ENCODE measurements around the gene ZNF319. TPM values are rescaled to one million over a fixed set of nuclear protein-coding genes. Genes with fewer than 3 reads are reported as not detected.
A peak's percentile ranks its signal among the peaks of the same experiment; 100 is the strongest.

The ZNF319 gene
- polyA plus RNA-seq, 3 donors: 1.9 to 11.5 (median 4.7) TPM

GRCh38 chr16:58018803-58019202 is 18.3 kb upstream of the ZNF319 start:
- H3K9ac ChIP-seq (ENCODE audit: insufficient read depth, low read length, poor library complexity, severe bottlenecking): no peak overlapping the region
- TF ChIP-seq CTCF (IDR thresholded peaks at IDR 0.05): no peak
- Mint-ChIP-seq H3K27me3 (ENCODE audit: low read depth in 3 of 3) (peaks cover 10 to 16% (median 14%) of the 10 kb centered on the region in 3 donors), H3K27ac (peak overlapping the region in 1 of 7 donors; percentile 17), H3K4me1 (peaks cover 9% of the 10 kb centered on the region), H3K4me3 (no peak overlapping the region), H3K36me3 (peaks cover 22 to 26% of the 10 kb centered on the region in 2 donors), H3K9me3 (no peaks in the 10 kb centered on the region)
- H3K27me3 ChIP-seq (ENCODE audit: control insufficient read depth in 2 of 2, insufficient read depth in 2 of 2, low read length in 2 of 2): peaks cover 0 to 13% of the 10 kb centered on the region in 2 donors
- 78% methylated on average over 3 of the region's 7 CpGs for WGBS (ENCODE audit: insufficient coverage)
- H4K20me1 ChIP-seq (ENCODE audit: insufficient read depth, low read length): peaks cover 8% of the 10 kb centered on the region
- no peaks in the 10 kb centered on the region for H3K79me2 ChIP-seq (ENCODE audit: insufficient read depth, low read length)
- no peak overlapping the region for H3K4me3 ChIP-seq (replicated peaks in 1 of 3; ENCODE audit: low read depth in 2 of 3, low read length in 3 of 3)
- H3K27ac ChIP-seq (ENCODE audit: low read depth in 1 of 2, low read length in 2 of 2): no peak overlapping the region
- no peaks in the 10 kb centered on the region for H3K9me3 ChIP-seq (replicated peaks in 1 of 2; ENCODE audit: control insufficient read depth in 1 of 2, insufficient read depth in 1 of 2, low read length in 2 of 2)
- intact Hi-C loops (cut with micrococcal nuclease): loop anchor here (10.0 kb wide), 1 partner anchor 106 kb away; the partner anchor contains the start of gene CFAP20 (in 2 of the 2)
- H3K4me1 ChIP-seq (ENCODE audit: control insufficient read depth in 1 of 2, insufficient read depth in 2 of 2, low read length in 2 of 2): no peaks in the 10 kb centered on the region
- H2AFZ ChIP-seq (ENCODE audit: insufficient read depth, low read depth, low read length, poor library complexity, severe bottlenecking): no peak overlapping the region
- H3K36me3 ChIP-seq (replicated peaks in 1 of 2; ENCODE audit: control insufficient read depth in 1 of 2, insufficient read depth in 2 of 2, low read length in 2 of 2): peaks cover 44 to 81% of the 10 kb centered on the region in 2 donors
- no peak overlapping the region for H3K4me2 ChIP-seq (replicated peaks; ENCODE audit: extremely low read depth, low read length, poor library complexity, severe bottlenecking)
- no peak for DNase-seq

DNA sequence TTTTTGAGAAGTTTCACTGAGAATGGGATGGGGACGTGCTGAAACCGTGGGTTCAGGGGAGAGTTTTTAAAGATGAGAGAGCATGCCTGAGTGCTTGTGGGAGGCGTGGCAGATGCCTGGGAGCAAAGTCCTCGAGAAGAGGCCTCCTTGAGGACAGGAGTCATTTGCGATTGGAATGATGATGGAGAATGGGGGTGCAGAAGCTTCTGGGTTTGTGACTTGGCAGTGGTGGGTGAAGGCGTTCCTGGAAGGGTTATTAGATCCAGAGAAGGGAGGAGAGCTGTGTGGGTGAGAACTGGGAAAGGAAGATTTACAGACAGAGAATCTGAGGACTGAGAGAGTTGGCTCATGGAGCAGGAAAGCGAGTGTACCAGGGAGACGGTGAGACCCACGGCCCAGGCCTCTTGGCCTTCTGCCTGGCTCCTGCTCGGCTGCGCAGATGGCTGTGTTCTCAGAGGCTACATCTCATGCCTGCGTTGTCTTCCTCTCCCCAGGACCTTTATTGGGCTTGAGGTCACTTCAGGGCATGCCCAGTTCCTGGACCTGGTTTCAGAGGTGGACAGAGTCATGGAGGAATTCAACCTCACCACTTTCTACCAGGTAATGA is 16.5 kb upstream of the ZNF319 start:
- H3K9me3 ChIP-seq (replicated peaks in 1 of 2; ENCODE audit: control insufficient read depth in 1 of 2, insufficient read depth in 1 of 2, low read length in 2 of 2): no peaks in the 10 kb centered on the region
- H2AFZ ChIP-seq (ENCODE audit: insufficient read depth, low read depth, low read length, poor library complexity, severe bottlenecking): no peak overlapping the region
- H3K4me3 ChIP-seq (replicated peaks in 1 of 3; ENCODE audit: low read depth in 2 of 3, low read length in 3 of 3): no peak overlapping the region
- H3K27ac ChIP-seq (ENCODE audit: low read depth in 1 of 2, low read length in 2 of 2): no peak overlapping the region
- no peak for TF ChIP-seq CTCF (IDR thresholded peaks at IDR 0.05)
- peaks cover 0 to 1% (median 1%) of the 10 kb centered on the region in 3 donors for H3K27me3 Mint-ChIP-seq (ENCODE audit: low read depth in 3 of 3)
- H3K9ac ChIP-seq (ENCODE audit: insufficient read depth, low read length, poor library complexity, severe bottlenecking): no peak overlapping the region
- DNase-seq: no peak
- peaks cover 56 to 97% of the 10 kb centered on the region in 2 donors for H3K36me3 ChIP-seq (replicated peaks in 1 of 2; ENCODE audit: control insufficient read depth in 1 of 2, insufficient read depth in 2 of 2, low read length in 2 of 2)
- H3K9me3 Mint-ChIP-seq: no peaks in the 10 kb centered on the region
- H3K79me2 ChIP-seq (ENCODE audit: insufficient read depth, low read length): no peaks in the 10 kb centered on the region
- peaks cover 40 to 44% of the 10 kb centered on the region in 2 donors for H3K36me3 Mint-ChIP-seq
- peaks cover 5% of the 10 kb centered on the region for H3K4me1 Mint-ChIP-seq
- H3K27ac Mint-ChIP-seq: no peak overlapping the region
- no peak overlapping the region for H3K4me3 Mint-ChIP-seq
- H3K4me2 ChIP-seq (replicated peaks; ENCODE audit: extremely low read depth, low read length, poor library complexity, severe bottlenecking): no peak overlapping the region
- intact Hi-C loops (cut with micrococcal nuclease): loop anchor here (10.0 kb wide), 1 partner anchor 108 kb away; the partner anchor contains the start of gene CFAP20 (in 2 of the 2)
- H4K20me1 ChIP-seq (ENCODE audit: insufficient read depth, low read length): peaks cover 14% of the 10 kb centered on the region
- no peaks in the 10 kb centered on the region for H3K27me3 ChIP-seq (ENCODE audit: control insufficient read depth in 2 of 2, insufficient read depth in 2 of 2, low read length in 2 of 2)
- 90% methylated on average over 11 of the region's 12 CpGs for WGBS (ENCODE audit: insufficient coverage)
- no peaks in the 10 kb centered on the region for H3K4me1 ChIP-seq (ENCODE audit: control insufficient read depth in 1 of 2, insufficient read depth in 2 of 2, low read length in 2 of 2)

Measured in CD14-positive monocyte (primary cell).